Cortex of kidney (tissue), 1 donor: Measurements from ENCODE around the gene SLC1A6.
"Not testable (repeated sequence)": the region's sequence is repeated elsewhere in the genome, so short reads cannot be mapped to it uniquely, and the experiment has no call there.

Experiments
- DNase-seq: peaks from one replicate; lab custom pipeline; 2025; lab: John Stamatoyannopoulos, UW

The SLC1A6 gene

DNA sequence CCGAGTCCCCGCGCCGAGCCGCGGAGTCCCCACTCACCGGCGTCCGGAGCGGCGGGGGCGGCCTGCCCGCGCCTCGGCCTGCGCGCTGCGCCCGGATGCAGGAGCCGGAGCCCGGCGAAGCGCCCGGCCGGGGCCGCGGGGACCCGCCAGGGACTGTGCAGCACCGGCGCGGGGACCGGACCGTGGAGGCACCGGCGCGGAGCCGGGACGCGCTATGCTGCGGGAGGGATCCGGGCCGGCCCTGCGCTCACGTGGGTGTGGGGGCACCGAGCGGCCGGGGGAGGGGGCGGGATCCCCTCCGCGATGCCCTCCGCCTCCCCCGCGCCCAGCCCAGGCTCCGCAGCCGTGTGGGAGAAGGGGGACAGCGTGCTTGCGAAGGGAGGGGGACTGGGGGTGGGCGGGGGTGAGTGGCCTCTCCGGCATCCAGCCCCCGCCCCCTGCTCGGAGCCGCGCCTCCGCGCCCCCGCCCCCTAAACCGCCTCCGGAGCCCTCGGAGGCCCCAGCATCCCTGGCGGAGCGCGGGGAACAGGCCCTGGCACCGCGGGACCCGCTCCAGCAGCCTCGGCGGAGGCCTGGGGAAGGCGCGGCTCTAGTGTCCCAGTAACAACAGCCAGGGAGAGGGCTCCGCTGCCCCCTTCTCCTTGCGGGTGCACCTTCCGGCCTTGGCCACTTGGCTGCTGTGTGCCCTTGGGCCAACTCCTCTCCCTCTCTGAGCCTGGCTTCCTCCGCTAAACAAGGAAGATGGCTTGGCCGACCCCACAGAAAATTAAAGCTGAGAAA, at the start of gene SLC1A6:
Gene SLC1A6, minus strand, starts transcription at position 389 of the 780 bp plus-strand sequence. CDS start 6,954 bp downstream, outside the sequence.
- no peak for DNase-seq

DNA sequence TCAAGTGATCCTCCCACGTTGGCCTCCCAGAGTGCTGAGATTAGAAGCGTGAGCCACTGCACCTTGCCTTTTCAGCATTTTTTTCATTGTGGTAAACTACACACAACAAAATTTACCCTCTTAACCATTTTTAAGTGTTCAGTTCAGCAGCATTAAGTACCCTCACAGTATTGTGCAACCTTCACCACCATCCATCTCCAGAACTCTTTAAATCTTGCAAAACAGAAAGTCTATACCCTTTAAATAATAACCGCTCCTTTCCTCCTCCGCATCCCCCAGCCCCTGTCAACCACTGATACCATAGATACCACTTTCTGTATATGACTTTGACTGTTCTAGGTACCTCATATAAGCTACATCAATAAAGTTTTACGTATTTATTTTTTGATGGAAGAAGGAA, 48.8 kb upstream of the SLC1A6 start:
- no peak for DNase-seq

DNA sequence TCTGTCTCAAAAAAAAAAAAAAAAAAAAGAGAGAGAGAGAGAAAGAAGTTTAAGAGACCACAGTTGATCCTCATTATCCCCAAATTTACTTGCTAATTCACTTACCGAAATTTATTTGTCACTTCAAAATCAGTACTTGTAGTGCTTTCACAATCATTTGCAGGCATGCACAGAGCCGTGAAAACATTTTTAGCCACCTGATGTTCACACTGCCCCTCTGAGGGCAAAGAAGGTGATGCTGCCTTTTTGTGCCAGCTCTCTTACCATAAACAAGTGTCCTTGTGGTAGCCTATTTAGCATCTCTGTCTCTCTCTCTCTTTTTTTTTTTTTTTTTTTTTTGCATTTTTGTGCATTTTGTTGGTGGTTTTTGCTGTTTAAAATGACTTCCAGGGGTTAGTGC, 45.6 kb upstream of the SLC1A6 start:
- no peak for DNase-seq

DNA sequence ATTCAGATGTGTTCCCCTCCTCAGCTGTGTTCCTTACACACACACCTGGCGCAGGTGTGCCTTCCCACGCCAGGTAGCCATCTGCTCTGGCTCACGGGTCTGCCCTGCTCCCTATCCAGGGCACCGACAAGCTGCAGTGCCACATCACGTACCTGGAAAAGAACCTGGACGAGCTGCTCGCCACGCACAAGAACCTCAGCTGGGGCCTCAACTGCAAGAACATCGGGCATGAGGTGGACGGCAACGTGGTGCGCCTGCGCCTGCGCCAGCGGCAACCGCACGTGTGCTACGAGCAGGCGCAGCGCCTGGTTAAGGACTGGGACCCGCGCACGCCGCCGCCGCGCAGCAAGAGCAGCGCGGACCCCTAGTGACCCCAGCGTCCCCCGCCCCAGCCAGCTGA, 43.1 kb upstream of the SLC1A6 start:
- DNase-seq = no peak

DNA sequence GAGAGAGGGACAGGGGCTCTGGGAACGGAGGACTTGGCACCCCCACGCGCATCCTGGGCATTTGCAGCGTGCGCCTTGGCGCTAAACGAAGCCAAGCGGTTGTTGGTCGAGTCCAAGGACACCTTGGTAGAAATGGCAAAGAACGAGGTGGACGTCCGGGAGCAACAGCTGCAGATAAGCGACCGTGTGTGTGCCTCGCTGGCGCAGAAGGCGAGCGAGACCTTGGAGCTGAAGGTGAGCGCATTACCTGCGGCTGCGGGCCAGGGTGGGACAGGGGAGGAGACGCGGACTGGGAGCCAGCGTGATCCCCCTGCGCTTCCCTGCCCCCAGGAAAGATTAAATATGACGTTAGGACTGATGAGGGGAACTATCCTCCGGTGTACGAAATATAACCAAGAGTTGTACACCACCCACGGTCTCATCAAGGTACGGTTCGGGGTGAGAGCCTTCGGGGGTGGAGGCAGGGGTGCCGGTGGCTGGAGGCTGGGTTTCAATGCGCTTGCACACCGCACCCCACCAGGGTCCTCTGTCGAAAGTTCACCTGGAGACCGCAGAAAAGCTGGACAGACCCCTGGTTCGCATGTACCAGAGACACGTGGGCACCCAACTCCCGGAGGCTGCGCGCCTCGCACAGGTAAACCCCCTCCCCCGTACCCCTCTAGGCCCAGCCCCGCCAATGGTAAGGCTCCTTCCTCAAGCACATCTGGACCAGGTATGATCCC, 41.8 kb upstream of the SLC1A6 start:
- DNase-seq = no peak

DNA sequence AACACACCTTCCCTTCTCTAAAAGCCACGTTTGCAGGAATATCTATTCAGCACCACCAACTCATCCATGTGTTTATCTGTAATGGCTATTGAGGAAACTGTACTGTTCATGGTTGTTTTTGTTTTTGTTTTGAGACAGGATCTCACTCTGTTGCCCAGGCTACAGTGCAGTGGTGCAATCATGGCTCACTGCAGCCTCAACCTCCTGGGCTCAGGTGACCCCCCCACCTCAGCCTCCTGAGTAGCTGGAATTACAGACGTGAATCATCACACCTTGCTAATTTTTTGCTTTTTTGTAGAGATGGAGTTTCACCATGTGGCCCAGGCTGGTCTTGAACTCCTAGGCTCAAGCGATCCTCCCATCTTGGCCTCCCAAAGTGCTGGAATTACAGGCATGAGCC, 39.2 kb upstream of the SLC1A6 start:
- DNase-seq = not testable (repeated sequence)

DNA sequence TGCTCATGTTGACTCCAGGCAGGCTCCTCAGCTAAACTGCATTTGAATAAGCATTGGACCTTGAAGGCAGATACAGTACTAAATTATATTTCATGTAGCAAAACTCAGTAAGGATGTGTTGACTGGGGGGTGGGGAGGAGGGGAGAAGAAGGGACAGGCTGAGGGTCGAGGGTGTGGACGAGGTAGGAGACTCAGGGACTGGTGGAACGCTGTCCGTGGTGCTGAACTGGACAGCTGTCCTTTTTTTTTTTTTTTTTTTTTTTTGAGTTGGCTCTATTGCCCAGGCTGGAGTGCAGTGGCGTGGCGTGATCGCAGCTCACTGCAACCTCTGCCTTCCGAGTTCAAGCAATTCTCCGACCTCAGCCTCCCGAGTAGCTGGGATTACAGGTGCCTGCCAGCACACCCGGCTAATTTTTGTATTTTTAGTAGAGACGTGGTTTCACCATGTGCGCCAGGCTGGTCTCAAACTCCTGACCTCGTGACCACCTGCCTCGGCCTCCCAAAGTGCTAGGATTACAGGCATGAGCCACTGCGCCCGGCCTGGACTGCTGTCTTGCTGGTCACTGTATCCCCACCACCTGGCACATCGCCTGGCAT, 36.4 kb upstream of the SLC1A6 start:
- no peak for DNase-seq

DNA sequence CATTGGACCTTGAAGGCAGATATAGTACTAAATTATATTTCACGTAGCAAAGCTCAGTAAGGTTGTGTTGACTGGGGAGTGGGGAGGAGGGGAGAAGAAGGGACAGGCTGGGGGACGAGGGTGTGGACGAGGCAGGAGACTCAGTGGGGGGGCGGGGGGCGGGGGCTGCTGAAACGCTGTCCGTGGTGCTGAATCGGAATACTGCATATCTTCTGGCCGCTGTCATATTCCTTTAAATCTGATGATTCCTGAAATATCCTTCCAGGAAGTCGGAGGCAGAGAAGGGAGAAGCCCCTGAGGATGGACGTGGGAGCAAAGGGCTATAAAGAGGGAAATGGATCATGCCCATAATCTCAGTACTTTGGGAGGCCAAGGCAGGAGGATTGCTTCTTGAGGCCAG, 34.9 kb upstream of the SLC1A6 start:
- no peak for DNase-seq

DNA sequence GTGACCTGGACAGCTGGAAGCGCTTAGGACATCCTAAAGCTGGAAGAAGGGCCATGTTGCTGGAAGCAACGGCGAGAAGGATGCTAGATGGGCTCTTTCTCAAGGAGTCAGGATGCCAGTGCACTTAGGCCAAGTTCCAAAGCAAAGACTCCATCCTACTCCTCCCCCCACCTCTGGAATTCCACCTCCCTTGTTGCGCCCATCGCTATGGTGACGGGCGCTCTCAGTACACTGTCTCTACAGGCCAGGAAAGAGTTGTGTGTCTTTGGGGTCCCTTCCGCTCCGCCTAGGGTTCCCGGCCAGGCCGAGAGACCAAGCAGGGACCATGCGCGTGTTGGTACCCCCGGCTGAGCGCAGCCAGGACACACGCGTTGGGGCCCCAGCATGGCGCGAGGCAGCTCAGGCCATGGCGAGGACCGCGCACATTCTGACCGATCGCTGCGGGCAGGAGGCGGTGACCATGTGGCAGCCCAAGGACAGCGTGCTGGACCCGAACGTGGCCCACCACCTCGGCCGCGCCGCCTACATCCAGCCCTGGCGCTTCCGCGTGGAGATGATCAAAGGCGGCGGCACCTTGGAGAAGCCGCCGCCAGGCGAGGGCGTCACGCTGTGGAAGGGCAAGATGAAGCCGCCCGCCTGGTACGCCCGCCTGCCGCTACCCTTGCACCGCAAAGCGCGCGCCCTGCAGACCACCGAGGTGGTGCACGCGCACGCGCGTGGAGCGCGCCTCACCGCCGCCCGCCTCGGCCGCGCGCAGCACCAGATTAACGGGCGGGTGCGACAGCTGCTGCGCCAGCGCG, 31.0 kb upstream of the SLC1A6 start:
- DNase-seq = no peak

DNA sequence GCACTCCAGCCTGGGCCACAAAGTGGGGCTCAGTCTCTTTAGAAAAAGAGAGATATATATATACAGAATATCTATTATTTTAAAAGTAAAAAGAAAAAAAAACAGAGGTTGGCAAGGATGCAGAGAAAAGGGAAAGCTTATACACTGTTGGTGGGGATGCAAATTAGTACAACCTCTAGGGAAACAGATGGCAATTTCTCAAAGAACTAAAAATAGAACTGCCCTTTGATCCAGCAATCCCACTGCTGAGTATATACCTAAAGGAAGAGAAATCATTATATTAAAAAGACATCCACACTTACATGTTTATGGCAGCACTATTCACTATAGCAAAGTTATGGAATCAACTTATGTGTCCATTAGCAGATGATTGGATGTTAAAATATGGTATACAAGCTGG, 28.6 kb upstream of the SLC1A6 start:
- no peak for DNase-seq

DNA sequence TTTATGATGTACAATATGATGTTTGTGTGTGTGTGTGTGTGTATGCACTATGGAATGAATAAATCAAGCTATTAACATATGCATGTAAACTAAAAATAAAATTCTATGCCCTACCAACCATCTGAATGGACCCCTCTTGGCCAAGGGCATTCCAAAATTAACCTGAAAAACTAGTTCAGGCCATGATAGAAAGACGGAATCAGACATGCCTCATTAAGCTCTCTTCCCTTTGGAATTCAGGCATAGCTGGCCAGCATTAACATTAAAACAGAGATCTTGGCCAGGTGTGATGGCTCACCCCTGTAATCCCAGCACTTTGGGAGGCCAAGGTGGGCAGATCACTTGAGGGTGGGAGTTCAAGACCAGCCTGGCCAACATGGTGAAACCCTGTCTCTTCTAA, 18.3 kb upstream of the SLC1A6 start:
- no peak for DNase-seq

DNA sequence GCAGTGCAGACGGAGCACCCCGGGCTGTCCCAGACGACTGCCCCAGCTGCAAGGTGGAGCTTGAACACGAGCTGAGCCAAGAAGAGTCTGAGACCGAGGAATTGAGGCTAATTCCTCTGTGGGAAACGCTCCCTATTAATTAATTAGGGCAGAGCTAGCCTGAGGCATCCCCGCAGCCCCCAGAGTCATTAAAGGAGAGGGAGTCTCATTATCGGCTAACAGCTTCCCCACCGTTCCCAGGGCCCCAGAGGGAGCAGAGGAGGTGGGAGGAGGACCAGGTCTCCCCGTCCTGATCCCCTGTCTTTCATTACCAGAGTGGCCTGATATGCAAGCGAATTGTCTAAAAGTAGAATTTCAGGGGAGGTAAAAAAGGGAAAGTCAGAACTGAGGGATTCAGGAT, 13.1 kb upstream of the SLC1A6 start:
- no peak for DNase-seq

DNA sequence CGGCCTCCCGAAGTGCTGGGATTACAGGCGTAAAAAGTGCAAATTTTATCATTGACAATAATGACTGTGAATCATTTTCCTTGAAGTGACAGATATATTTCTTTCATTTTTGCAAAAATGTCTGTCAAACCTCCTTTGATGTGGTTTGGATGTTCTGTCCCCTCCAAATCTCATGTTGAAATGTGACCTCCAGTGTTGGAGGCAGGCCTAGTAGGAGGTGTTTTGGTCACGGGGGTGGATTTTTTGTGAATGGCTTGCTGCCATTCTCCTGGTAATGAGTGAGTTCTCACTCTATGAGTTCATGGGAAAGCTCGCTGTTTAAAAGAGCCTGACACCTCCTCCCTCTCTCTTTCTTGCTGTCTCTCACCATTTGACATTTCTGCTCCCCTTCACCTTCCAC, 5.5 kb upstream of the SLC1A6 start:
- DNase-seq = no peak

DNA sequence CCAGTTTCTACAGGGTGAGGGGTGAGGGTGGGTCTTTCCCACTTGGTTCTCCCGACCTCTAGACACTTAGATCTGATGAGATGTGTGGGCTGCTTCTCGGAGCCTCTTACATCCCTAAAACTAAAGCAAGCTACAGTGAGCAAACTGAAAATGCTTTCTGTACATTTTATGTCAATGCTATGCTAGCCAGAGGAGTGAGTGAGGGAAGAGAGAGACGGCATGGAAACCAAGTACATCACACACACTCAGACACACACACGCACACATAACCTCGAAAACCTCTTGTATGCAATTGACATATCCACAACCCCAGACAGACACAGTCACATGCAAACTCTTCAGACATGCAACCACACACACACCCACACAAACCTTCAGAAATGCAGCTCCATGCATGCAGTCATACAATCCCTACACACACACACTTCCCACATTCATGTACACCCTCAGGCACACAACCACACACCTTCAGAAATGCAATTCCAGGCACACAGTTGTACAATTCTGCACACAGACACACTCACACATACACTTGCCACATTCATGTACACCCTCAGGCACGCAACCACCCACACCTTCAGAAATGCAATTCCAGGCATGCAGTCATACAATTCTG, 1.4 kb downstream of the SLC1A6 start:
- no peak for DNase-seq

DNA sequence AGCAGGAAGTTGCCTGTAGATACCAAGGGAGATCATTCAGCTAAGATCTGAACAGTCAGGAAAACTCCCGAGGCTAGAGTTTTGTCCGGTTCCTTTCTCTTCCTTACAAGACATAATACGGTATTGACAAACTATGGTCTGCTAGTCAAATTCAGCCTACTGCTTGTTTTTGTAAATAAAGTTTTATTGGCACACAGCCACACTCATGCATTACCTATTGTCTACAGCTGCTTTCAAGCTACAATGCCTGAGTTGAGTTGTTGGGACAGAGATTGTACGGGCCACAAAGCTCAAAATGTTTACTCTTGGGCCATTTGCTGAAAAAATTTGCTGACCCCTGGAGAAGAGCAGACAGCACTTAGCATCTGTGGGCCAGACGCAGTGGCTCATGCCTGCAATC, 2.5 kb downstream of the SLC1A6 start:
- no peak for DNase-seq

DNA sequence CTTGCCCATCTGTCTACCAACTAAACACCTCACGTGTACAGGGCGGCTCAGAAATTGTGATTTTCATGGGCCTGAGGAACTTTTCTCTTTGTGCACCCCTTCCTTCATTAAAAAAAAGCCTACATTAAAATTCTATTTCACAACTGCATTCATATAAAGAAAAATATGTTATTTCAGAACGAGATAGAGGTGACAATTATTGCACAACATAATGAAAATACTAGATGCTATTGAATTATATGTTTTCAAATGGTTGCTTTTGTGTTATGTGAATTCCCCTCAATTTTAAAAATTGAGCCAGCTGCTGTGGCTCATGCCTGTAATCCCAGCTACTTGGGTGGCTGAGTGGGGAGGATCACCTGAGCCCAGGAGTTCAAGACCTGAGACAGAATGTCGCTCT, 5.2 kb downstream of the SLC1A6 start:
- no peak for DNase-seq

DNA sequence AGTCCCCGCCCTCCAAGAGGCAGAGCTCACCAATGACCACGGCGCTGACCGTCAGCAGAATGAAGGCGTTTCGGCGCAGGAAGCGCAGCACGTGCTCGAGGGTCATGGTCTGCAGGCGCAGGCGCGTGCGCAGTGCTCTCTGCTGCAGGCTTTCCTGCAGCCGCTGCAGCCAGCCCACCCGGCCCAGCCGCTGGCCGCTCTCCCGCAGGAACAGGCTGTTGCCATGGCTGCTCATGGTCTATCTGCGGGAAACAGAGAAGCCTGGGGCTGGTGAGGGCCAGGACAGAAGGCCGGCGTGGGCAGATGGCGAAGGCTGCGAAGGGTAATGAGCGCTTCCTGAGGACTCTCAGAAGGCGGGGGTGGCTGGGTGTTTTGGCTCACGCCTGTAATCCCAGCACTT, 7.0 kb downstream of the SLC1A6 start:
- DNase-seq = no peak

DNA sequence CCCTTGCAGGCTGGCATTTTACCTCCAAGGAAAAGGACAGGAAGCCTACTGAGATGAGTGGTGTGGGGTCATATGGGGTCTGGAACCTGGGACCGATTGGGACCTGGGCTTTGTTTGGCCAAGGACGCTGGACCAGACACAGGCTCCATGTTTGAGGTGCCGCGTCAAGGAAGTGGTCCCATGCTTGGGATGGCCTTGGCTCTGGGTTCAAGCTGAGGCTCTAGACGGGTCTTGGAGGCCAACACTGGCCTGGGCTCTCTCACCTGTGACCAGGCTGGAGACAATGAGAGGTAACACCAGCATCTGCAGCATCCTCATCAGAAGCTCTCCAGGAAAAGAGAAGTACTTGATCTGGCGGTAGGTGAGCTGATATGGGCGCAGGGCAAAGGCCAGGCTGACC, 8.2 kb downstream of the SLC1A6 start:
- no peak for DNase-seq

DNA sequence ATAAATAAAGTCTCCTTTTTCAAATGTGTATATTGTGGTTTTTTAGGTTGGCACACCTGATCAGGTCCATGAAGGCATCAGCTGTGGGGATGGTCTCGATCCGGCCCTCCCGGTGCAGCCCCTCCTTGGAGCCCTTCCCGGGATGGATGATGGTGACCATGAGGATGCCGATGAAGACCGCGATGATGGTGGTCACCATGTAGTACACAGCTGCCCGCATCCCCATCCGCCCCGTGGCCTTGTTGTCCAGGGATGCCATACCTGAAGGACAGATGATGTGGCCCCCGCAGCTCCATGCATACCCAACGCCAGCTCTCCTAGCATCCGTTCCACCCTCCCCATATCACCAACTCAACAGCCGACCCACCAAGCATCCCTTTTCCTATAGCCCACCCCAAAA, 11.4 kb downstream of the SLC1A6 start:
- no peak for DNase-seq

DNA sequence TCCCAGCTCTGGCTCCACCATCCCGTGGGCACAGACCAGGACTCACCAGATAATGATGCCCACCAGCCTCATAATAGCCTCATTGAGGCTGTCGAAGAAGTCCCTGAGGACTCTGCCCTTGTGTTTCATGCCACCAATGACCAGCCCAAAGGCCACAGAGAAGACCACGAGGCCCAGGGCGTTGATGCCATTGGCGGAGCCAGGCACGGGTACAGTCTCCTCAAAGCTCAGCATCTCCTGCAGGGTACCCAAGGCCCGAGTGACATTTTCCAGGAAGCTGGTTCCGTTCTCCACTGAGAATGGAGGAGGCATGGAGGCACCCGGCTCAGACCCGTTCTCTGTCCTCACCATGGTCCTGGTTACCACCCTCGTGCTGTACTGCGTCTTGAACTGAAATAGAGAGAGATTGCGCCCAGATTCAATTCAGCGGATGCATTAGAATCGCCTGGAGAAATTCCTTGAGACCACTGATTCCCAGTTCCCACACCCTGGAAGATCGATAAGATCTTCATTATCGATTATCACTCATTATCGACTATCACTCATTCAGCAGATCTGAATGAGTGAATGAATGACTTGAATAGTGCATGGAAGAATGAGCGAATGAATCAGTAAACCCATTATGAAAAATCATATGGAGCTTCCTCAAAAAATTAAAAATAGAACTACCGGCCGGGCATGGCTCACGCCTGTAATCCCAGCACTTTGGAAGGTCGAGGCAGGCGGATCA, 17.5 kb downstream of the SLC1A6 start:
- no peak for DNase-seq

DNA sequence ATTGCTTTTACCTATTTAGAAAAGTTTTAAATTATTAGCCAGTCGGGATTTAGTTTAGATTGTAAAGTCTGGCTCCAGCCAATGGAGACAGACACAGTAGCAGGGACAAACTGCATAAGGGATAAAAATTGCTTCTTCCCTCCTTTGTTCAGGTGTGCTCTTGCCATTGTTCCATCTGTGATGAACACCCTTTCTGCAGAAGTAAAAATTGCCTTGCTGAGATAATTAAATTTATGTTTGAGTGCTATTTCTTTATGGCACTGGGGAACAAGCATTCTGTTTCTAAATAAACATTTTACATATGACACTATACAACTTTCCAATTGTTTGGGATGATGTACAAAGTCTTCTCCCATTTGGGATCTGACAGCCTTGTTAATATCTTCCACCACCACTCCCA, 20.4 kb downstream of the SLC1A6 start:
- no peak for DNase-seq
